ENCODE results near the gene NECAB2.

The NECAB2 gene

DNA sequence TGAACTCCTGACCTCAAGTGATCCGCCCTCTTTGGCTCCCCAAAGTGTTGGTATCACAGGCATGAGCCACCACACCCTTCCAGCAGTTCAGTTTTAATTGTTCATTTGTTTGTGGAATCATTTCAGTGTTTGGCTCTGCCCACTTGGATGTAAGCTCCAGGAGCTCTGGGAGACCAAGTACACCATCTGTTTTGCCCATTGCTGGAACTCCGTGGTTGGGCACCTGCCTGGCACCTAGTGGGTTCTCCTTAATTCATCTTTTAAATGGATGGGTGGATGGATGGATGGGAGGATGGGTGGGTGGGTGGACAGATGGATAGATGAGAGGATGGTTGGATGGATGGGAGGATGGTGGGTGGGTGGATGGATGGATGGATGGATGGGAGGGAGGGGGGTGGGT, 953 bp upstream of the NECAB2 start:
- DNase-seq = no peak

DNA sequence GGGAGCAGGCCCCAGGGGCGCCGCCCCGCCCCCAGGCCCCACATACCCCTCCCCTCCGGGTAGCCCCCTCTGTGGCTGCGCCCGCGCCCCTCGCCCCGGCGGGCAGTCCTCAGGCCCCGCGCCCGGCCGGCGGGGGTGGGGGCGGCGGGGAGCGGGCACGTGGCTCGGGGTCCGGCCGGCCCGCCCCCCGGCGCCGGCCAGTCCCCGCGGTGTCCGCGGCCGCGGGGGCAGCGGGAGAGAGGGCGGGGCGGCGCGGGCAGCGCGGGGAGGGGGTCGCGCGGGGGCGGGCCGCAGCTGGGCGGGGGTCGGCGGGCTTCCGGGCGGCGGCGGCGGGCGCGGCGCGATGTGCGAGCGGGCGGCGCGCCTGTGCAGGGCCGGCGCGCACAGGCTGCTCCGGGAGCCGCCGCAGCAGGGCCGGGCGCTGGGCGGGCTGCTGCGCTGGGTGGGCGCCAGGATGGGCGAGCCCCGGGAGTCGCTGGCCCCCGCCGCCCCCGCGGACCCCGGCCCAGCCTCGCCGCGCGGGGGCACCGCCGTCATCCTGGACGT, 335 bp downstream of the NECAB2 start:
- no peak for DNase-seq

DNA sequence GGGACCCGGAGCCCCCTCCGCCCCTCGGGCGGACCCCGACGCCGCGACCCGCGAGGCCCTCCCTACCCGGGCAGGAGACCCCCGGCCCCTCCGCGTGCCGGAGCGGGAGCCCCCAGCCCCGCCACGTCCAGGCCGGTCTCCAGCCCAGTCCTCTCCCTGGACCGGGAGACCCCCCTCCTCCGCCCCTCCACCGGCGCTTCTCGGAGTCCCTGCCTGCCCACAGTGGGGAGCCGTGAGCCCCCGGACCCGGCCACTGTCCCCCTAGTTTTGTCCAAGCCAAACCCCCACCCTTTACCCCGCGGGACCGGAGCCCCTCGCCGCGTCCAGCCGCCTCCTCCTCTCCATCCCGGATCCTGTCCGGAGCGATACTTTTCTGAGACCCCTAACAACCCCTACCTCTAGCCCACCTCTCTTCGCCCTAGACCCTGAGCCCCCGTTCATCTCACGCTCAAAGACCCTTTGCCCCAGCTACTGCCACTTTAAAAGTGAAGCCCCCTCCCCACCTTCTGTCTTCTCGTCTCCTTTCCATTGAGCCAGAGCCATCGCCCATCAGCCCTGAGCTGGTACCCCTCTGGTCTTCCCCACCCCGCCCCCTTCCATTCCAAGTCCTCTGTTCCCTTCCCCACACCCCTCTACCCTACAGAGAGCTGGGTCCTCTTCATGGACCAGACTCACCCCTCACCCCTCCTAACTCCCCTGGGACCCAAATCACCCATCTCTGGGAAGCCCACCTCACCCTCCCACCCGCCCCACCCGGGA, 1.0 kb downstream of the NECAB2 start:
- no peak for DNase-seq

DNA sequence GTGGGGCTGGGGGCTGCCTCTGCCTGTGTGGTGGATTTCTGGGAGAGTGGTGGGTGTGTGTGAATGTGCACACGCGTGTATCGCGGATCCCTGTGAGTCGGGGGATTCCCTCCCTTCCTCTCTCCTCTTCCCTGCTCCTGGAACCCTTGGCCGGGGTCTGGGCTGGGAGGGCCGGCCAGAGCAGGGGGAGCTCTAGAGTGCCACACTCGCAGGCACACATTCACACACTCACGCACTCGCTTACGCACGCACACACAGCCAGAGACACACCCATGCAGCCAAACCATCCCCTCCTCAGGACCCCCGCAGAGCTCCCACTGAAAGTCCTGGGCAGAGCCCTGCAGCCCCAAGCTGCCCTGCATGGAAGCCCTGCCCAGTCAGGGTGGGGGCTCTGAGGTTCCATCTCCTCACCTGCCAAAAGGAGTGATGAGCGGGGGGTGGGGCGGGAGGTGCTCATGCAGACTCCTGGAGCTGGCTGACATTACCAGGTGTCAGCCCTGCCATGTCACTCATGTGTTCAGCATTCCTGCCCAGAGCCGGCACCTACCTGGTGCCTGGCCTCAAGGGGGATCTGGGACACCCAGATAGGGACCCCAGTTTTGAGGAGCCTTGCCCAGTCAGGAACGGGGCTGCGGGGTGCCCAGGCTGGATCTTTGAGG, 1.9 kb downstream of the NECAB2 start:
- no peak for DNase-seq

DNA sequence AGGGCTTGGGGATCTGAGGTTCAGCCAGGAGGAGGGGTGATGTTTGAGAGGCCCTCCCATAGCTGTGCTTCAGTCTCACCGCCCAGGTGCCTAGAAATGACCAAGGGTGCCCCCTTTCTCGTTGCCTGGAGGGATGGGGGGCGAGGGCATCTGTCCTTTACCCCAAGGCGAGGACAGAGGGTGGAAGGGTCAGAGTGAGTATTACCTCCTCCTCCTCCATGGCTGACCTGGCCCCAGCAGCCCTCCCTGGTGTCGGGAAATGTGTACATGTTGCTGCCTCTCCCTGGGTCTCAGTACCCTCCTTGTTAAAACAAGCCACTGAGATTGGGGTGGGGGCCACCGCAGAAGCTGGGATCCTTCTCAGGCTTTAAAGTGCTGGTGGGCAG, 2.4 kb downstream of the NECAB2 start:
- no peak for DNase-seq

DNA sequence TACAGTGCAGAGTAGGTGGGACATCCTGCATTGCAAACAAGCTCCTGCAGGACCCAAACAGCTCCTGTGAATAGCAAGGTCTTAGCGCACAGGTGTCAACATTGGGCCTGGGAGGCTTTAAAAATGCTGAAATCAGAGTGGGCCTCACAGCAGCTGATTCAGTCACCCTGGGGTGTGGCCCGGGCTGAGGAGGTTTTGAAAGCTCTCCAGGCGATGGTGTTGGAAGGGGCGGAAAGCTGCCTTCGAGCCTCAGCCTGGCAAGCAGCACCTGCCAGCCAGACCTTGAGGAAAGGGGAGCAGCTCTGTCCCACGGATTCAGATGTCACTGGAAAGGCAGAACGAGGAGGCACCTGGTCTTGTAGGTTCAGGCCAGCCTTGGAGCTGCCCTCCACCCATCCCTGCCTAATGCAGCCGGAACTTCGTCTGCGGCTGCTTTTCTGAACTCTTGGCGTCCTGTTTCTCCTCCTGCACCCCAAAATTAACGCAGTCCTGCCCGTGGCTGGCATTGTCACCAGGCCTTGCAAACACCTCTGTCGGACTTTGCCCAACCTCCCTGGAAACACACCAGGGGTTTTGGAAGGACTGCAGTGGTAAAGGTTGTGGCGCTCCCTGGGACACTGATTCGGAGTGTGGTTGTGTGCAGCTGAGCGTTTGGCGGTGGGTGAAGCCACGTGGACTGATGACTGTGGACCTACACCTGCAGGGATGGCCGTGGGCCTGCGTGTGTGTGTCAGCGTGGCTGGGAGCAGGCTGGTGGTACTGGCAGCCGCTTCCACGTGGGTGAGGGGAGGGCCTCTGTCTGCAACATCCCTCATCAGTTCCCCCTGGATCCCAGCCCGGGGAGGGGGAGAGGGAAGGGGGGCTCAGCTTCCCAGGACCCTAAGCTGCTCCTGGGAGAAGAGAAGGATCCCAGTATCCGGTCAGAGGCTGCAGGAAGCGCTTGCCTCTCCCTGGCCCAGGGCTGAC, 3.4 kb downstream of the NECAB2 start:
- DNase-seq = no peak

DNA sequence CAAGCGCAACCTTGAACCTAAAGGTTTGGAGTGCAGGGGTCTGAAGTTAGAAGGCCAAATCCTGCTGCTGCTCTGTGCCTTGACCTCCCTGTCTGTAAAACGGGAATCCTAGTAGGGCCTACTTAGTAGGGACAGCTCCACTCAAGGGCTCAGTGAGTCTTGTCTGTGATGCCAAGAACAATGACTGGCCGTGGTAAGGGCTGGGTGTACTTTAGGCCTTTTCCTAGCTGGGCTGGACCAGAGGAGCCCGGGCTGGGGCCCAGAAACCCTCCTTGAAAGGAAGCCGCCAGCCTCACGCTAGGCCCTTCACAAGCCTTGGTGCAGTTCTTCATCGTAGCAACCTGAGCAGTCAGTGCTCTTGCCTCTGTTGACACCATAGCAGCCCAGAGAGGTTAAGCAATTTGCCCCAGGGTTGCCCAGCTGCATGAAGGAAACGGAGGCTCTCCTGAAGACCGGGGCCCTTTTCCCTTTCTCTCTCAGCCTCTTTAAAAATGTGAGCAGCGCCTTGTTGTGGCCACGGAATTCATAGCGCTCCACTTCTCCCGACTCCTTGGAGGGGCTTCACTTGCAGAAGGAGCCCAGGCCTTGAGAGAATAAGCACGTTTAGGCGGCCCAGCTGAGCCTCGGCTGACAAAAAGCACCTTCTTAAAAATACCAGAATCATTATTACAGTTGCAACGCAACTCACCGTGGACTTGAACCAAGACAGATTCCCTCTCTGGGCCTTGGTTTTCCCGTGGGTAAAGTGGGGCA, 4.4 kb downstream of the NECAB2 start:
- no peak for DNase-seq

DNA sequence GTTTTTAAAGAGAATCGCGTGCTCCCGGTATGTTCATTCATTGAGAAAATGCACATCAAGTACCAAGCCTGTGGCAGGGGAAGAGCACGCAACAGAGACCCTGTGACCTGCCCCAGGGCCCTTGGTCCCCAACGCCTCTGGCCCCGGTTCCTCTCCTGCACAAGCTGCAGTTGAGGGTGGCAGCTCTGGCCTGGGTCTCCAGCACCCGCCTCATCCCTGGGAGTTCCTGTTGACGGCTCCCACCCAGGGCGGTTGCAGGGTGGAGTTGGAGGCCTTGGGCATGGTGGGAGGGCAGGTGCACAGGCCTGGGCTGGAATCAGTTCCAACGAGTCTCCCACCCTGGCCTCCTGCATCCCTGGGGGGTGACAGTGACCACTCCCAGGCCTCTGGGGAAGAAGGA, 5.0 kb downstream of the NECAB2 start:
- DNase-seq = no peak

DNA sequence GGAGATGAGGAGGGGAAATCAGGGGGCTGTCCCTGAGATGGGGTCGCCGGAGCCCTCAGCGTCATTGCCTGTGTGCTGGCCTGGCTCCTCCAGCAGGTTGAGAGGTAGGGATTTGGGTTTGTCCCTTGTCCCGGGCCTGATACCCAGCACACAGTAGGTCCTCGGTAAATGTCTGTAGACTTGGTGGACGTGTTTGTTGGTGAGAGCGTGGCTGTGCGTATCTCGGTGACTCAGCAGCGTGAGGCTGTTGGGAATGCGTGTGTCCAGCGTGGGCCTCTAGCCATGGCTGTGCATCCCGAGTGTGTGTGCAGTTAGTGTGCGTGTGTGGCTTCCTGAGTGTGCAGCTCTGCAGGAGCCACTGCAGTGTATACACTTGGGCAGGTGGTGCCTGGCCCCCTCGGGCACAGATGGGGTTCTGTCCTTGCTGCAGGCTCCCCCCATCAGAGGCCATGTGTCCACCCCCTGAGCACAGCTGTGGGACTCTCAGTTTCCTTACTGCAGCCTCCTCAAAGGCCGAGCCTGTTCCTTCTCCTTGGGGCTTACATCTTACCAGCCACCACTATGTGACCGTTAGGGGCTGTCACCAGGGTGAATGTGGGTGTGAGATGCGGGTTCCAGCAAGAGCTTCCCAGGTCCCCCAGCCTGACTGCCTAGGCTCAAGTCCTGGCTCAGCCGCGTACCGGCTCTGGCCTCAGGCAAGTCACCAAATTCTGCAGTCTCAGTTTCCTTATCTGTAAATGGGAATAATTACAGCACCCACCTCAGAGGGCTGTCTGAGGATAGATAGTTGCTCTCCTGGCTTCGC, 5.7 kb downstream of the NECAB2 start:
- no peak for DNase-seq

DNA sequence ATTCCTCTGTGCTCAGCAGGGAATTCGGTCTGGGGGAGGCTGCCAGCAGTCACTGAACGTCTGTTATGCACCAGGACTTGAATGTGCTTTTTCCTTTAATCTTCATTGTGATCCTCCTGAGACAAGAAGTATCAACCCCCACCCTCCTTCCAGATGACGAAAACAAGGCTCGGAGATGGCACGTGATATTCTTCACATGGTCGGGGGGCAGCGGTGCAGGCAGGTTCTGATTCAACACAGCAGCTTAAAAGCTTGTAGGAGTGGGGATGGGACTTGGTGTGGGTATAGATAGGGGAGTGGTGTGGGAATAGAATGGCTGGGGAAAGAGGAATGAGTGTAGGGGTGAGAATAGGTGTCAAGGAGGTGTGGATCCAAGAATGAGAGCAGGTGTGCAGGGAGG, 6.4 kb downstream of the NECAB2 start:
- DNase-seq = no peak

DNA sequence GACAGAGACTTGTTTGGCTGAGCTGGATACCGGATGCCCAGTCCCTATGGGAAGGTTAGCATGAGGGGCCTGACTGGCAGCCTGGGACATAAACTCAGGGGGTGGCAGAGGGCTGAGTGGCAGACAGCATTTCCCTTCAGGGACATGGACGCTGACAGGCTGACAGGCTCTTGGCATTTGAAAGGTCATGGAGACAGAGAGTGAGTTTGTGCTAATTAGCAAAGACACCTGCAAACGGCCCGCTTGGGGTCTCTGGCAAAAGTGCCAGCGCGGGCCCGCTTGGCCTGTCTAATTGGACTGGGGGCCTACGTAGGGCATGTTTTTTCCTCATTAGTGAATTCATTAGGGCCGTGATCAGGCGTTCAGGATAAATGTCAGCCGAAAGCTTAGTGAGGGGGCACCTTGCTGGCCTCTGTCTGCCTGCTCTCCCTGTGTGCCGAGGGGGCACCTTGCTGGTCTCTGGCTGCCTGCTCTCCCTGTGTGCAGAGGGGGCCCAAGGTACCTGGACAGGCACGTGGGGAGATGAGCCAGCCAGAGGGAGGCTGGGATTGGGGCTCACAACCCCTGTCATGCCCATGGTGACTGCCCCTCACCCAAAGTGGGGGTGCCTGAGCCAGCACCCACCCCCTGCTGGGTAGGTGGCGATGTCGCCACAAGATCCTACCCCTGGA, 7.7 kb downstream of the NECAB2 start:
- DNase-seq = no peak

DNA sequence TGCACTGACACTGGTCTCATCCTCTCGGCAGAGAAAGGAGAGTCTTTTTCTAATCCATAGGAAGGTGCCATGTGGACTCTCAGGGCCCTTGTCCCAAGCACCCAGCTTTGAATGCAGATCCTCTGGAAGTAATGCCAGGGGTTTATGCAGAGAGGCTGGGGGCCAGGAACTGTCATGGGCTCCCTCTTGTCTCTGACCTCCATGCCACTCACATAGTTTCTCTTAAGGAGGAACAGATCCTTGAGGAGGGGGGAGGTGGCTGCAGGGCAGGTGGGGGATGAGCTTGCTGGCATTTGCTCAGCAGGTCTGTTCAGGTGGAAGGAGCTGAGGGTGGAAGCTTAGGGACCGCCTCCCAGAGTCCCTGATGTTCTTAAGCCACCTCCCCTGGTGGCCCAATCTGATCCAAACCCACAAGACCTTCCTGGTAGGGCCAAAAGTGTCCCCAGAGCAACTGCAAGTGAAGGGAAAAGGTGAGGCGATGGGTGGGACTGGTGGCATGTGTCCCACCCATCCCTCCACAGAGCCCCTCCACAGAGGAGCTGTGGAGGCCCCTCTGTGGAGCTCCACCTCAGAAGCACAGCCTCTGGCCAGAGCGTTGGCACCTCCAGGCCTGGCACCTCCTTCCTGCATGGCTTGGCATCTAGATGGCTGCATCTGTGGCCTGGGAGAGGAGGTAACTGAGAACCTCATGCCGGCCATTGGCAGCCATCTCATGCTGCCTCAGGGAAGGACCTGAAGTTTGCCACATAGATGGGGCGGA, 9.2 kb downstream of the NECAB2 start:
- DNase-seq = no peak

DNA sequence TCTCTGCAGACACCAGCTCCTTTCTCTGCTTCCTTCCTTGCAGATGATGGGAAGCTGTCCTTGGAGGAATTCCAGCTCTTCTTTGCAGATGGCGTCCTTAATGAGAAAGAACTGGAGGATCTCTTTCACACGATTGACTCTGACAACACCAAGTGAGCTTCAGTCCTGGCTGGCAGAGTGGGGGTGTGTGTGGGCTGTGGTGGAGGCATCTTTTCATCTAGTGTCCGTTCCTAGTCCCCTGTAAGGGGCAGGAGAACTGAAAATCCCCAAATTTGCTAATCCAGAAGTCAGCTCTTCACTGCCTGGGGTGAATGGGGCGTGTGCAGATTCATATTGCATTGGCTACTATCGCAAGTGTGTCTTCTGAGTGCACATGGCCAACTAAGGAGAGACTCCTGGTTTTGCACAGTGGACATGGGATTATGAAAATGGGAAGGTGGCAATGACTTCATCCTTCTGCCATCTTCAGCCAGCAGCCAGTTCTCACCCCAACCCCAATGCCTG, 10.4 kb downstream of the NECAB2 start:
- DNase-seq = no peak

DNA sequence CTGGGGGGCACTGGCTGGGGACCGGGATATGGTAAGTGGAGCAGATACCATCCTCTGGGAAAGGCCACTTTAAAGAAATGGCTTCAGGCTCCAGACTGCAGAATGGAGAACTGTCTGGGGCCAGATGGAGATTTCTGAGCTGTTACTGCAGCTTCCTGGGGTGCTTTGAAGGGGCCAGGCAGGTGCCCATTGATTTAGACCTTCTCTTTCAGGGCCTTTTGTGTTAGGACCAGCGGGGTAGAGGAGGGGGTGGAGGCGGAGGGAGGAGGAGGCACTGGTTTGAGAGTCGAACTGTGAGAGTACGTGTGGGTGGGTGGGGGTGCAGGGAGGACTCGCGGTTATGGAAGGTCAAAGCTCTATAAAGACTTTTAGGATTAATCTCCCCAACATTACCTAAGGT, 11.4 kb downstream of the NECAB2 start:
- no peak for DNase-seq

DNA sequence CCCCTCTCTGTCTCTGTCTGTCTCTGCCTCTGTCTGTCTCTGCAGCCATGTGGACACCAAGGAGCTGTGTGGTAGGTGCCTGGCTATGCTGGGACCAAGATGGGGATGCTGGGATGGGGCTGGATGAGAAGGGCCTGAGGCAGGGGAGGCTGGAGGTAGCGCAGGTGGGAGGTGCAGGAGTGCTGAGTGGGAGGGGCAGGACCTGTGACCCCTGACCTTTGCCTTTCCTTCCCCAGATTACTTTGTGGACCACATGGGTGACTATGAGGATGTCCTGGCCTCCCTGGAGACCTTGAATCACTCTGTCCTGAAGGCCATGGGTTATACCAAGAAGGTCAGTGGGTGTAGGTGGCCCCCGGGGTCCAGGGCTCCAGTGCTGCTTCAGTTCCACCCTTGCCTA, 12.8 kb downstream of the NECAB2 start:
- no peak for DNase-seq

DNA sequence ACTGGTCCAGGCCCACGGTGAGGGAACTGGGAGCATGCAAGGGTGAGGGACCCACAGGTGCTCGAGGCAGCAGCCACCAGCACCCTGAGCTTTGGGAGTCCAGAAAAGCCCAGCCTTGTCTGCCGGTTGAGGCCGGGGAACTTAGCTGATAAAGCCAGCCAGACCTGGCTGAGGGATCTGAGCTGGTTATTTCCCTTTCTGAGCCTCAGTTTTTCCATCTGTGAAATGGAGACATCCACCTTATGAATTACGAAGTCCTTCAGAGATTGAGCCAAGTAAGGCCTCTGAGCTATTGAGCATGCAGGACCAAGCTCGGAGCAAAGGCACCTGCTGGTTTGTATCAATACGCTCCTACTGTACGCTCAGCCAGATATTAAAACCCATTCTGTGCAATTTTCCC, 13.8 kb downstream of the NECAB2 start:
- no peak for DNase-seq

DNA sequence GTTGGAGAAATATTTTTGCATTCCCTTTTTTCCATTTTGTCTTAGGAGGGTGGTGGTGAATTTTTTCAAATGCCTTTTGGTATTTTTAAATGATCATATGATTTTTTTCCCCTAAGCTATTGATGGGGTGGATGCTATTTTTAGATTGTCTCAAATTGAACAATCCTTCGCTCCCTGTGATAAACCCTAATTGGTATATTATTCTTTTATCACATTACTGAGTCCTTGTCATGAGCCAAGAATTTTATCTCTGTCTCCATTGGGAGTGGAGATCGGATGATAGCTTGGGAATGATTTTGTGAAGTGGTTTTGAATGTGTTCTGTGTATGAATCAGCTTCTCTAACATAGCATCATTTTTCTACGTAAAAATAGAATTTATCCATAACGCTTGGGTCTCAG, 15.4 kb downstream of the NECAB2 start:
- no peak for DNase-seq

DNA sequence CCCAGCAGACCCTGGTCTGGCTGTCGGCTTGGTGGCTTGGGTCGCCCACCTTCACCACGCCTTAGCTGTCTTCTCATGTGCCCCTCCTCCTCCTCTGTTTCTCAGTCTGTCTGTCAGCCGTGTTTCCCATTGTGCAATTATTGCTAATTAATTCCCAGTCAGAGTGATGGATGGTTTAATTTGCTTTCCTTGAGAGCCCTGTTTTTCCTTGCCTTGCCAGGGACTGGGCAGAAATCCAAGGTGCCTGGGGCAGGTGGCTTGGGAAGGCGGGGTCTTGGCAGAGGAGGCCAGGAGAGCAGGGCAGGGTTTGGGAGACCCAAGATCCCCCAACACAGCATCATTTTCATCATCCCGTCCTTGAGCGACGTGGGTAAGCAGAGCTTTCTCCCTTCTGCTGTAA, 21.3 kb downstream of the NECAB2 start:
- DNase-seq = no peak

DNA sequence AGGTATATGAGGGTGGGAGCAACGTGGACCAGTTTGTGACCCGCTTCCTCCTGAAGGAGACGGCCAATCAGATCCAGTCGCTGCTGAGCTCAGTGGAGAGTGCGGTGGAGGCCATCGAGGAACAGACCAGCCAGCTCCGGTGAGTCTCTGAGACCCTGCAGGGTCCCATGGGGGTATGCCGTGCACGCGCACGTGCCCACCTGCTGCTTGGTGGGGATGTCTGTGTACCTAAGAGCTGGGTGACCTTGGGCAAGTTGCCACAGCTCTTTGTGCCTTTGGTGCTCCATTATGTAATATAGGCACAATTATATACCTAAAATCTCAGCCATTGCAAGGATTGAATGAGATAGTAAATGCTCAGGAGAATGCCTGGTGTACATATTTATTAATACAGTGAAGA, 22.4 kb downstream of the NECAB2 start:
- DNase-seq = no peak

DNA sequence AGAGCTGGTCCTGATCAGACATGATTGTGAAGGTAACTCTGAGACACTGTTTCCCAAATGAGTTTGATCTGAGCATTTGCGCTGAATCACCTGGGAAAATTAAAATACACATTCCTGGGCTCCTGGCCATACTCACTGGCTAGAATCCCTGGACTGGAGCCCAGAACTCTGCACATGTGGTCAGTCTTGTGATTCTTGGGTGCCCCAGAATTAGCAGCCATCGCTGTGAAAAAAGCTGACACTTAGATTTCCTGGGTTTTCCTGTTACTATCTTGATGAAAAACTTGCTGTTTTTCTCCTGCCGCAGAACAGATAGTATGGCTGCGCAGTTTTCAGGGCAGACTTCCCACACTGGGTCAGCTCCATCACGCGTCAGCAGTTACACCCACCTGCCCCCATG, 24.6 kb downstream of the NECAB2 start:
- peak in 2 of 4 experiments; percentile 26 to 34 for DNase-seq

Data from suppressor macrophage (primary cell).